SU-DHL-6 (cell line): ENCODE results near the gene EDNRA.

ENCODE experiments used
- H2AFZ ChIP-seq: fragments of 200-600 bp; sonication (generic); 2 replicates; pipeline ENCODE4 v1.6.1; 2014; ENCODE audit warnings: low read depth, mild to moderate bottlenecking, moderate library complexity, mixed read lengths, antibody characterized with exemption, low read length; ENCODE audit not compliant: severe bottlenecking
- H3F3A ChIP-seq: fragments of 200-600 bp; shearing (Covaris generic); 2 replicates; pipeline ENCODE4 v1.6.0; 2016; ENCODE audit warnings: antibody characterized with exemption, mild to moderate bottlenecking; ENCODE audit not compliant: insufficient read depth
- H3K27ac ChIP-seq: fragments of 200-600 bp; sonication (generic); 2 replicates; pipeline ENCODE4 v1.5.1; 2016; ENCODE audit warnings: low read depth, mild to moderate bottlenecking, low read length, moderate library complexity, mixed read lengths
- H3K27me3 ChIP-seq: fragments of 200-600 bp; sonication (generic), shearing (Covaris generic); 2 replicates; pipeline ENCODE4 v1.6.0; 2014; ENCODE audit warnings: mild to moderate bottlenecking, low read length
- H3K36me3 ChIP-seq: fragments of 200-600 bp; sonication (generic); 2 replicates; pipeline ENCODE4 v1.6.1; 2014; ENCODE audit warnings: mild to moderate bottlenecking, low read length, mixed read lengths
- H3K4me2 ChIP-seq: fragments of 300-600, 200-600 bp; shearing (Covaris generic), sonication (generic); 2 replicates; pipeline ENCODE4 v1.6.0; 2014; ENCODE audit warnings: low read length, low read depth, mild to moderate bottlenecking; ENCODE audit not compliant: poor library complexity, severe bottlenecking
- H3K4me3 ChIP-seq: fragments of 200-600 bp; sonication (generic); 2 replicates; pipeline ENCODE4 v1.5.1; 2014; ENCODE audit warnings: antibody characterized with exemption, low read length, mild to moderate bottlenecking, mixed read lengths; ENCODE audit not compliant: insufficient read depth, poor library complexity, severe bottlenecking
- H3K79me2 ChIP-seq: fragments of 200-600 bp; sonication (generic); 2 replicates; pipeline ENCODE4 v1.6.1; 2014; ENCODE audit warnings: mild to moderate bottlenecking, low read length, moderate library complexity; ENCODE audit not compliant: insufficient read depth
- H3K9ac ChIP-seq: fragments of 200-600 bp; sonication (generic); 2 replicates; pipeline ENCODE4 v1.7.0; 2014; ENCODE audit warnings: mild to moderate bottlenecking, low read length
- H3K9me2 ChIP-seq: fragments of 200-600 bp; sonication (generic); replicated peaks from 2 replicates; pipeline ENCODE4 v1.6.1; 2014; ENCODE audit warnings: low read length; ENCODE audit not compliant: insufficient read depth
- H3K9me3 ChIP-seq: fragments of 200-600 bp; sonication (generic); 2 replicates; pipeline ENCODE4 v1.6.1; 2014; ENCODE audit warnings: low read length, mixed read lengths; ENCODE audit not compliant: insufficient read depth
- H4K20me1 ChIP-seq: fragments of 200-600 bp; sonication (generic); 2 replicates; pipeline ENCODE4 v1.6.1; 2014; ENCODE audit warnings: low read depth, mild to moderate bottlenecking, antibody characterized with exemption, low read length, moderate library complexity, mixed read lengths
- EZH2phosphoT487 ChIP-seq: fragments of 200-600 bp; sonication (generic), shearing (Covaris generic); conservative IDR thresholded peaks from 2 replicates; pipeline ENCODE4 v1.6.1; 2018; ENCODE audit warnings: mild to moderate bottlenecking, antibody characterized with exemption, low read length, moderate library complexity, mixed read lengths
- TF ChIP-seq, protein P1 (sequence below): fragments of 200-600 bp; sonication (generic); IDR thresholded peaks from one replicate; pipeline ENCODE4 v1.5.1; 2017; ENCODE audit warnings: antibody characterized with exemption, mild to moderate bottlenecking, low read length, moderate library complexity; ENCODE audit not compliant: insufficient read depth, poor library complexity, severe bottlenecking

Gene EDNRA

DNA sequence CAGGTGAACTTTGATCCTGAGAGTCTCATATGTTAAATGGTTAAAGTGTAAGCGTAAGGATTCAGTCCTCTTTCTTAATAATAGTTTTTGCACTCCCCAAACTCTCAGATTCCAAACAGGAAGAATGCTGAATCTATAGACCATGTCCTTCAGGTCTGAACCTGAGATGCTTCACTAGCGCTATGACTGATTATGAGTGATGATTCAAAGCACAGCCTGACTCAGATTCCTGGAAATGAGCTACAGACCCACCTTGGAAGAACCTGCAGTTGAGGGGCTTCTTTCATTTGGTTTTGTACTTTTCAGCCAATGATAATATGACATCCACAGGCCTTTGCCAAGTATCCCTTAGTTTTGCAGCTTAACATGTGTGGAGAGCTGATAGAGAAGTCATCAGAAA, 1.4 kb downstream of the EDNRA start:
- H3K79me2 ChIP-seq = no peaks in the 10 kb centered on the region
- no peaks in the 10 kb centered on the region for H3K27me3 ChIP-seq
- no peaks in the 10 kb centered on the region for H3K36me3 ChIP-seq
- H3K4me2 ChIP-seq = no peak overlapping the region
- H2AFZ ChIP-seq = no peak overlapping the region
- no peaks in the 10 kb centered on the region for H4K20me1 ChIP-seq
- no peaks in the 10 kb centered on the region for H3F3A ChIP-seq
- H3K9me3 ChIP-seq = no peaks in the 10 kb centered on the region
- H3K9ac ChIP-seq = no peak overlapping the region
- no peak overlapping the region for H3K27ac ChIP-seq
- no peaks in the 10 kb centered on the region for H3K9me2 ChIP-seq
- no peak for TF ChIP-seq EZH2phosphoT487
- no peak overlapping the region for H3K4me3 ChIP-seq

DNA sequence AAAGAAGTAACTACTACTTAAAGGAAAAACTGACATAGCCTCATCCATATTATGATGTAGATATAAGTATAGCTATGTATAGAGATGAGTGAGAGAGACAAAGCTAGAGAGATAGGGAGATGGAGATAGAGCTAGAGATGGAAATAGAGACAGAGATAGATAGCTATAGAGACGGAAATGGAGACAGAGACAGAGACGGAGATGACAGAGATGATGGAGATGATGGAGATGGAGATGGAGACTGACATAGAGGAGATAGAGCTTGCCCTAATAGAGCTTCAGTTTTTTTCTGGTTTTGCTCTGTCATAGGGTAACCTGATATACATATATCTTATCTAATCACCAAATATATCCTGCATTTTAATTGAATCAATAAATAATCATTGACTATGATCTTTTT, 4.3 kb downstream of the EDNRA start:
- Histone ChIP-seq H3K4me3 (no peak overlapping the region), H2AFZ (no peak overlapping the region), H3K79me2 (no peaks in the 10 kb centered on the region), H3K9me3 (no peaks in the 10 kb centered on the region), H3F3A (no peaks in the 10 kb centered on the region), H3K4me2 (no peak overlapping the region), H3K9me2 (no peaks in the 10 kb centered on the region), H3K27ac (no peak overlapping the region), H3K9ac (no peak overlapping the region), H3K36me3 (no peaks in the 10 kb centered on the region), H3K27me3 (no peaks in the 10 kb centered on the region), H4K20me1 (no peaks in the 10 kb centered on the region)
- no peak for TF ChIP-seq EZH2phosphoT487
- TF ChIP-seq, protein P1, sequence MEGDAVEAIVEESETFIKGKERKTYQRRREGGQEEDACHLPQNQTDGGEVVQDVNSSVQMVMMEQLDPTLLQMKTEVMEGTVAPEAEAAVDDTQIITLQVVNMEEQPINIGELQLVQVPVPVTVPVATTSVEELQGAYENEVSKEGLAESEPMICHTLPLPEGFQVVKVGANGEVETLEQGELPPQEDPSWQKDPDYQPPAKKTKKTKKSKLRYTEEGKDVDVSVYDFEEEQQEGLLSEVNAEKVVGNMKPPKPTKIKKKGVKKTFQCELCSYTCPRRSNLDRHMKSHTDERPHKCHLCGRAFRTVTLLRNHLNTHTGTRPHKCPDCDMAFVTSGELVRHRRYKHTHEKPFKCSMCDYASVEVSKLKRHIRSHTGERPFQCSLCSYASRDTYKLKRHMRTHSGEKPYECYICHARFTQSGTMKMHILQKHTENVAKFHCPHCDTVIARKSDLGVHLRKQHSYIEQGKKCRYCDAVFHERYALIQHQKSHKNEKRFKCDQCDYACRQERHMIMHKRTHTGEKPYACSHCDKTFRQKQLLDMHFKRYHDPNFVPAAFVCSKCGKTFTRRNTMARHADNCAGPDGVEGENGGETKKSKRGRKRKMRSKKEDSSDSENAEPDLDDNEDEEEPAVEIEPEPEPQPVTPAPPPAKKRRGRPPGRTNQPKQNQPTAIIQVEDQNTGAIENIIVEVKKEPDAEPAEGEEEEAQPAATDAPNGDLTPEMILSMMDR = no peak

DNA sequence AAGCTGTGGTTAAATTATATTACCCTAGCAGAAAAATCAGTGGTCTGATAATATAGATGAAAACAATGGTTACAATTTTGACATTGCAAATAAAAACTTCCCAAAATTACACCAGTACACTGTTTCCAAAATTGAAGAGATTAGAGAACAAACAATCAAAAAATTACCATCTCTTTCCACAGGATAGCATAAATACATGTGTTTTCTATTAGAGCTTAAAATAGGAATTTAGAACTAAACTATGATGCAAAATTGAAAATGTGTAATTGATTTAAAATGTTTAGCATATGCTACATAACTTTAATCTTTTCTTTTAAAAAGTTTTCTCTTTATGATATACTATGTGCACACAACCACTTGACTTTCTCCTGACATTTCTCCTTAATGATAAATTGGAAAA, 6.7 kb downstream of the EDNRA start:
- Histone ChIP-seq H3K27ac (no peak overlapping the region), H4K20me1 (no peaks in the 10 kb centered on the region), H3K4me2 (no peak overlapping the region), H3F3A (no peaks in the 10 kb centered on the region), H3K4me3 (no peak overlapping the region), H2AFZ (no peak overlapping the region), H3K9ac (no peak overlapping the region), H3K9me3 (no peaks in the 10 kb centered on the region), H3K27me3 (no peaks in the 10 kb centered on the region), H3K79me2 (no peaks in the 10 kb centered on the region), H3K36me3 (no peaks in the 10 kb centered on the region), H3K9me2 (no peaks in the 10 kb centered on the region)
- TF ChIP-seq, protein P1 = no peak
- TF ChIP-seq EZH2phosphoT487 = no peak

DNA sequence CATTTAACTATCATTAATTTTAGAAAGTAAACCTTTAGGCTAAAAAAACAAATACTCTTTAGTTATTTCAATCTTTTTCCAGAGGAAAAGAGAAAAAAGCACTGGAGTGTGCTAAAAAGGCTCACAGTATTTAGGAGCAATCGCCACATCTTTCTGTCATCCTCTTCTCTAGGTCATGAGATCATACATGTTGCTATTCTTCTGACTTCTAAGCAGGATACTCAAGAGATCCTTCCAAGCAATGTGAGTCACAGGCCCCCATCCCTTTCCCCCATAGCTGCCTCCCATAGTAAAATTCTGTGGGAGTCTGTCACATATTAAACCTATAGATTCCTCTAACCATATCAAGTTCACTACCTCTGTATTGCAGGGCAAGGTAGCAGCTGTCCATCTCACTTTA, 7.7 kb downstream of the EDNRA start:
- no peak overlapping the region for H3K4me2 ChIP-seq
- no peaks in the 10 kb centered on the region for H3K79me2 ChIP-seq
- H2AFZ ChIP-seq = no peak overlapping the region
- no peak overlapping the region for H3K27ac ChIP-seq
- H3K4me3 ChIP-seq = no peak overlapping the region
- TF ChIP-seq, protein P1 = no peak
- no peak for TF ChIP-seq EZH2phosphoT487
- H3K27me3 ChIP-seq = no peaks in the 10 kb centered on the region
- no peaks in the 10 kb centered on the region for H3K36me3 ChIP-seq
- no peak overlapping the region for H3K9ac ChIP-seq
- H3K9me3 ChIP-seq = no peaks in the 10 kb centered on the region
- H4K20me1 ChIP-seq = no peaks in the 10 kb centered on the region
- no peaks in the 10 kb centered on the region for H3K9me2 ChIP-seq
- no peaks in the 10 kb centered on the region for H3F3A ChIP-seq
